ENCODE results near the gene RAPGEF5.

GRCh38 chr7:22375359-22376048 is 18.6 kb upstream of the RAPGEF5 start:
- TF ChIP-seq CTCF (IDR thresholded peaks at IDR 0.05) (no peak), POLR2AphosphoS5 (IDR thresholded peaks at IDR 0.05) (no peak)

Measured in stomach (tissue), 4 donors.